ENCODE data around the gene CSAD.

The CSAD gene

GRCh38 chr12:53186745-53187144, 6.0 kb upstream of the CSAD start:
- no peak overlapping the region; the same call in 1 of the 2 replicates for H3K27ac ChIP-seq
- TF ChIP-seq CTCF (IDR thresholded peaks at IDR 0.05) (no peak), ZFX (IDR thresholded peaks at IDR 0.05; ENCODE audit: borderline replicate concordance) (no peak)

DNA sequence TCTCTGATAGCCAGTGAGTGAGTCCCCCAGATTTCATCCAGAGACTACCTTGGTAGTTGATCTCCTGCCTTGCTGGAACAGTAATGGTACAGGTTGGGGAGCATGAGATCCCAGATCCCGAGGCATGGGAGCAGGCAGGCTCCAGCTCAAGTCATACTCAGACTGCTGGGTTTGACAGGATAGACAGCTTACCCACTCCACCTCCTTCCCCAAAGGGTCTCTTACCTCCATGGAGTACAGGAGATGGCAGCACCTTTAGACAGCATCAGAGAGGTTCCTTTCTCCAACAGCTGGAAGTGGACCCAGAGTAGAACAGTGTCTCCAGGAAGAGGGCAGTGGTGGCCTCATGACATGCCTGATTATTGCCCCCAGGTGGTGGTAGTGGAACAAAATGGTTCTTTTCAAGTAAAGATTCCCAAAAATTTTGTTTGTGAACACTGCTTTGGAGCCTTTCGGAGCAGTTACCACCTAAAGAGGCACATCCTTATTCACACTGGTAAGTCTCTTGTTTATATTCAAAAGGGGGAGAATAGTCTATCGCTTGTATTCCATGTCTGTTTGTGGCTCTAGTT, 4.9 kb upstream of the CSAD start:
- no peak overlapping the region for H3K27ac ChIP-seq
- TF ChIP-seq ZFX (IDR thresholded peaks at IDR 0.05; ENCODE audit: borderline replicate concordance): no peak
- no peak for TF ChIP-seq CTCF (IDR thresholded peaks at IDR 0.05)

DNA sequence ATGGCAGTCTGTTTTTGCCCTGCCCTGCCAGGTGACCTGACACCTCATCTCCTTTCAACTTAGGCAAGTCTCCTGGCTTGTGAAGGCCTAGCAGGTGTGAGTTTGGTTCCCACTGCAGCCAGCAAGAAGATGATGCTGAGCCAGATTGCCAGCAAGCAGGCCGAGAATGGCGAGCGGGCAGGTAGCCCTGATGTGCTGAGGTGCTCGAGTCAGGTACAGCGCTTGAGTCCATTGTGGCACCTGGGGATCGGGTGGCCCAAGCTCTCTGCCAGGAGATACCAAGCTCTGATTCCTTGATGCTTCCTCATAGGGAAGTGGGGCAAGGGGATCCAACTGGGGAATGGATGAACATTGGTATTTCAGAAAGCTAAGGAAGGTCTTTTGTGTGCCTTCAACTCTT, 4.1 kb upstream of the CSAD start:
- no peak overlapping the region for H3K27ac ChIP-seq
- TF ChIP-seq CTCF (IDR thresholded peaks at IDR 0.05) (no peak), ZFX (IDR thresholded peaks at IDR 0.05; ENCODE audit: borderline replicate concordance) (no peak)

- TF ChIP-seq CTCF (IDR thresholded peaks at IDR 0.05) (no peak), ZFX (IDR thresholded peaks at IDR 0.05; ENCODE audit: borderline replicate concordance) (no peak)
- no peak overlapping the region for H3K27ac ChIP-seq
Measured at GRCh38 chr12:53182903-53183302, 2.2 kb upstream of the CSAD start.

GRCh38 chr12:53181935-53182334, 1.2 kb upstream of the CSAD start:
- TF ChIP-seq ZFX (IDR thresholded peaks at IDR 0.05; ENCODE audit: borderline replicate concordance): no peak
- TF ChIP-seq CTCF (IDR thresholded peaks at IDR 0.05): no peak
- H3K27ac ChIP-seq: peak overlapping the region; percentile 98

GRCh38 chr12:53180931-53181645, 363 bp upstream of the CSAD start:
- peak overlapping the region; percentile 98 for H3K27ac ChIP-seq
- TF ChIP-seq ZFX (IDR thresholded peaks at IDR 0.05; ENCODE audit: borderline replicate concordance) (no peak), CTCF (IDR thresholded peaks at IDR 0.05) (no peak)

DNA sequence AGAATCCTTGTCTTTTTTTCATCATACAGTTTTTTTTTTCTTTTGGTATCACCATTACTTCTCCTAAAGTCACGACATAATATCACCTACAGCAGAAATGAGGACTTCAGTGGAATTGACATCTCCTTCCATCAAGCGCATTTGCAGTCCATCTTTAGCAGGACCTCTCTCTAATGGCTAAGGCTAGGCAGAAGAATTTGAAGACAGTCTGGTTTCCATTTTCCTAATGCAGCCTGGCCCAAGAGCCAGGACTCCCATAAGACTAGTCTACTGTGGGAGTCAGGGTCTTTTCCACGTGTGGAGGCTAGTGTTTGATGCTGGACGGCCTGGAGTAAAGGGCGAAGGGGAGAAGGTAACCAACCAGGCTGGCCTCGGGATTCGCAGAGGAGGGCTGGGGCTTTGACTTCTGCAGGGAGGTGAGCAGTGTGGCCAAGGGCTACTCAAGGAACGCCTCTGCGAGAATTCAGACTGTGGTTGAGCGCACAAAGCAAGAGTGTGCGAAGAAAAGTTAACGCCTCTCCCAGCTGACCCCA, 972 bp downstream of the CSAD start:
- peak overlapping the region; percentile 98 for H3K27ac ChIP-seq
- TF ChIP-seq ZFX (IDR thresholded peaks at IDR 0.05; ENCODE audit: borderline replicate concordance) (no peak), CTCF (IDR thresholded peaks at IDR 0.05) (no peak)

- peak overlapping the region; percentile 98 for H3K27ac ChIP-seq
Measured at GRCh38 chr12:53178803-53179202, 1.9 kb downstream of the CSAD start.

DNA sequence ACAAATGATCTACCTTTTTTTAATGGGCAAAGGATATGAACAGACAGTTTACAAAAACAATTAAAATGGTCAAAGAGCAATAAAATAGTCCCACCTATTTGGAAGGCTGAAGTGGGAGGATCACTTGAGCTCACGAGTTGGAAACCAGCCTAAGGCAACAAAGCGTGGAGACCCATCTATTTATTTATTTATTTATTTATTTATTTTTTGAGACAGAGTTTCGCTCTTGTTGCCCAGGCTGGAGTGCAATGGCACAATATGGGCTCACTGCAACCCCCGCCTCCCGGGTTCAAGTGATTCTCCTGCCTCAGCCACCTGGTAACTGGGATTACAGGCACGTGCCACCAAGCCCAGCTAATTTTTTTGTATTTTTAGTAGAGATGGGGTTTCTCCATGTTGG, 3.3 kb downstream of the CSAD start:
- peak overlapping the region; percentile 98 for H3K27ac ChIP-seq

Data from 22Rv1 (cell line).